Endometrium (tissue), 2 donors: ENCODE measurements around the gene GRXCR2.
"Not testable (repeated sequence)": the region's sequence is repeated elsewhere in the genome, so short reads cannot be mapped to it uniquely, and the experiment has no call there.

Experiments used
- FAIRE-seq: peaks from 2 replicates; lab custom pipeline; 2012; peaks lifted over from hg19 to GRCh38; lab: Jason Lieb, UNC
- donor health status: control.
- donor health status: control.

The GRXCR2 gene

GRCh38 chr5:145872914-145873313, at the start of gene GRXCR2:
Gene GRXCR2 (minus strand): TSS chr5:145873014. CDS start chr5:145872968, 46 bp downstream.
- FAIRE-seq: no peak

- FAIRE-seq: no peak
These were observed 49.2 kb upstream of the GRXCR2 start for GRCh38 chr5:145922059-145922458.

- no peak for FAIRE-seq
These were observed 48.4 kb upstream of the GRXCR2 start for GRCh38 chr5:145921211-145921610.

GRCh38 chr5:145920542-145921210, 47.9 kb upstream of the GRXCR2 start:
- no peak for FAIRE-seq

GRCh38 chr5:145919413-145919812, 46.6 kb upstream of the GRXCR2 start:
- FAIRE-seq: no peak

GRCh38 chr5:145918397-145918796, 45.6 kb upstream of the GRXCR2 start:
- FAIRE-seq: no peak

DNA sequence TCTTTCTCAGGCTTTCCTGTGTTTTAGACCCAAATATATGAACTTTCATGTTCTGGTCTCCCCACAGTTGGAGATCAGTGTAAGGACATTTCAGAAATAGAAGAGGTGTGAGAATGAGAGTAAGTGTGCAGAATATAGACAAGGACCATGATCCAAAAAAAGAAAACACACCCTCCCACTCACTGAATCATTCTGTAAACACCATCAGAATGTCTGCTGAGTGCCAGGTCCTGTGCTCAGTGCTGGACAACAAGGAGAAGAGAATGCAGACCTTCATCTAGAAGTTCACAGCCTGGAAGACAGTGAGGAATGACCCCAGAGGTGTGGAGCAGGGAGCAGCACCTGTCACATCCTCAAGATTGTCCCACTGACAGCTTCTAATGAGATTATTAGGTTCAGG, 44.5 kb upstream of the GRXCR2 start:
- FAIRE-seq: no peak

DNA sequence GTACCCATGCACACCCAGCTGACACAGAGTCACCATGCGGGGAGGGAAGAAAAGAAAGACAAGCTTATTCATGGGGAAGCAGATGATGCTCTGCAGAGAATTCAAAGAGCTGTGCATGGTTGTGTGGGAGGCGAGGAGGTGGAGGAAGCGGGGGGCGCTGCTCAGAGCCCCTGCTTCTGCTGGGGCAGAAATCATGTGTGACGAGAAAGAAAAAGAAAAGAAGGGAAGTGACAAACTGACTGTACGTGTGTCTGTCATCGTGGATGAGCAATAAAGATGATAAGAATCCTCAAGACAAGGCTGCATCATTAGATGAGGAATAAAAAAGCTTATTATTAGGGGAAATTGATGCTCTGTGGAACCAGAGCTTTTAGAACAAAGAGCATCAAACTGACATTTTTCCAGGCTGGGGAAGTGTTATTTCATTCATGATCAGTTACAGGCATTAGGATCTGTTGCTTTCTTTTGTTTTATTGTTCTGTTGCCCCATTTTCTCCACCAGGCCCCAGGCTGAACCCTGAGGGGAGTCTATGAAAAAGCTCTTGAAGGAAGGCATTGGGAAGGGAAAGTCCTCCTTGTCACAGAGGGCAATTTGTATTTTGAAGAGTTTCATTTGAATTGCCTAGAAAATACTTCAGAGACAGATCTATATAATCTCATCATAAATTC, 43.3 kb upstream of the GRXCR2 start:
- FAIRE-seq: no peak

GRCh38 chr5:145913701-145914100, 40.9 kb upstream of the GRXCR2 start:
- no peak for FAIRE-seq

DNA sequence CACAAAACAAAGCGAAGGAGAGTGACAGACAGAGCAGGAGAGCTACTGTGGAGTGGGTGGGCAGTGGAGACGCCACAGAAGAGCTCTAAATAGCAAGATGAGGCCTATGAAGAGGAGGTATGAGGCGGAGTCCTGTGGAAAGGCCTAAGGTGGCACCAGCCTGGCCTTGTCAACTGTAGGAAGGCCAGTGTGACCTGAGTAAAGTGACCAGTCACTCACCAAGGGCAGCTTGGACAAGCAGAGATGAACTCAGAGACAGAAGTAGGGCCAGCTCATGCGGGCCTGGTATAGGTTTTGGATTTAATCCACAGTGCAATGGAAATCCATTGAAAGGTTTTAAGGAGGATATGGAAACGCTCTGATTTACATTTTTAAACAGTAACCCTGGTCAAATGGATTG, 39.8 kb upstream of the GRXCR2 start:
- no peak for FAIRE-seq

- FAIRE-seq: no peak
These were observed 39.2 kb upstream of the GRXCR2 start for GRCh38 chr5:145912019-145912418.

DNA sequence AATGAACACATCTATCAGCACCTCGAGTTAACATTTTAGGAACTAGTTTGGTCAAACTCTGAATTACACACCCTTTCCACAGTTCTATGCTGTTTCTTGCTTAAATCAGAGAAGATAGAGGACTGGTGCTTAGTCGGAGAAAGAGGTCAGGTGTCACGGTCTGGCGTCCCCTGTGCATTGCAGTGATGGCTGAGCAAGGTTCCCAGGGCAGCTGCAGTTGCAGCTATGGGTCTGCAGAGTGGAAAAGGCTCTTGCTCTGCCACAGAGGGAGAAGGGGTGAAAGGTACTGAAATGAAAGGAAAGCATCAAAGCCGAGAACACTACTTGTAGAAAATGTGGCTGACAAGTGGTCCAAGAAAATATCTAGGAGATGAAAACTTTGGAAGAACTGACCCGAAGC, 38.4 kb upstream of the GRXCR2 start:
- FAIRE-seq: no peak

- FAIRE-seq: no peak
These were observed 35.6 kb upstream of the GRXCR2 start for GRCh38 chr5:145908206-145908960.

DNA sequence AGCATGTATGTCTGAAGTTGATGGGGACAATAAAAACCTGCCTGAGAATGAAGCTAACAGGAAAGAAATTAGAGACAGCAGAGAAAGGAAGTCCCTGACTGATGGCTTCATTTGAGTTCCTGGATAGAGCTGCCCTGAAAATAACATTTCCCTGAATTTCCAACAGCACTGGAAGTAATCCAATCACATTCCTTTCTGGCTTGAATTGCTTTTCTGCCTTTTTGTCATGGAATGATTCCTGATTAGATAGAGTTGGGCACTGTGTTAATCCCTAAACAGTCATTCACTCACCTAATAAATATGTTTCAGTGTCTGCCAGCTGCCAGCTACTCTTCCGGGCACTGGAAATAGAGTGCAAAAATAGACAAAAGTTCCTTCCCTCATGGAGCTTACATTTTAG, 33.6 kb upstream of the GRXCR2 start:
- FAIRE-seq: no peak

GRCh38 chr5:145904743-145905142, 31.9 kb upstream of the GRXCR2 start:
- FAIRE-seq: no peak

GRCh38 chr5:145903867-145904266, 31.1 kb upstream of the GRXCR2 start:
- FAIRE-seq: no peak

- FAIRE-seq: no peak
These were observed 30.3 kb upstream of the GRXCR2 start for GRCh38 chr5:145903113-145903512.

DNA sequence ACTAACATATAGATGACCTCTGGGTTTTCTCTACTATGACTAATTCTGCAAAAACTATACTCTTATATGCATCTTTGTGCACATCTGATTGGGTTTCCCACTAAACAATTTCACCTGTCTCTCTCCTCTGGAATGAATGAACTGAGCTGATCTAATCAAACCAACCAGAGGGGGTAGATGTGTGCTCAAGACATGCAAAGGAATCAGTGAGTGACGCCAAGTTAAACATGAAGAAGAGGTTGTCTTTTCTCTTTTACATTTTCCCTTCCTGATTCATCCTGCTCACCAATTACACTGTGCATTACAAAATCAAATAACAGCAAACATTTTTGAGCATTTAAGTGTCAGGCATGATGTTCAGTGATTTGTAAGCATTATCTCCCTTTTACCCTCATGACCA, 29.6 kb upstream of the GRXCR2 start:
- FAIRE-seq: no peak

- no peak for FAIRE-seq
These were observed 25.4 kb upstream of the GRXCR2 start for GRCh38 chr5:145898171-145898570.

DNA sequence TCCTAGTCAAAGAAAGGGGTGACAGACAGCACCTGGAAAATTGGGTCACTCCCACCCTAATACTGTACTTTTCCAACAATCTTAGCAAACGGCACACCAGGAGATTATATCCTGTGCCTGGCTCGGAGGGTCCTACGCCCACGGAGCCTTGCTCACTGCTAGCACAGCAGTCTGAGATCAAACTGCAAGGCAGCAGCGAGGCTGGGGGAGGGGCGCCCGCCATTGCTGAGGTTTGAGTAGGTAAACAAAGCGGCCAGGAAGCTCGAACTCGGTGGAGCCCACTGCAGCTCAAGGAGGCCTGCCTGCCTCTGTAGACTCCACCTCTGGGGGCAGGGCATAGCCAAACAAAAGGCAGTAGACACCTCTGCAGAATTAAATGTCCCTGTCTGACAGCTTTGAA, 18.6 kb upstream of the GRXCR2 start:
- not testable (repeated sequence) for FAIRE-seq

DNA sequence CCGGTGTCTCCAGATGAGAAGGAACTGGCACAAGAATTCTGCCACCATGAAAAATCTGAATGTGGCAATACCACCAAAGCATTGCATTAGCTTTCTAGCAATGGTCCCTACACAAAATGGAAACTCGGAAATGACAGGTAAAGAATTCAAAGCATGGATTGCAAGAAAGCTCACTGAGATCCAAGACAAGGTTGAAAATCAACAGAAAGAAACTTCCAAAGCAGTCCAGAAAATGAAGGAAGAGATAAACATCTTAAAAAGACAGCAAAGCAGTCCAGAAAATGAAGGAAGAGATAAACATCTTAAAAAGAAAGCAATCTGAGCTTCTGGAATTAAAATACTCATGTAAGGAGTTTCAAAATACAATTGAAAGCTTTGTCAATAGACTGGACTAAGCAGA, 16.8 kb upstream of the GRXCR2 start:
- no peak for FAIRE-seq

DNA sequence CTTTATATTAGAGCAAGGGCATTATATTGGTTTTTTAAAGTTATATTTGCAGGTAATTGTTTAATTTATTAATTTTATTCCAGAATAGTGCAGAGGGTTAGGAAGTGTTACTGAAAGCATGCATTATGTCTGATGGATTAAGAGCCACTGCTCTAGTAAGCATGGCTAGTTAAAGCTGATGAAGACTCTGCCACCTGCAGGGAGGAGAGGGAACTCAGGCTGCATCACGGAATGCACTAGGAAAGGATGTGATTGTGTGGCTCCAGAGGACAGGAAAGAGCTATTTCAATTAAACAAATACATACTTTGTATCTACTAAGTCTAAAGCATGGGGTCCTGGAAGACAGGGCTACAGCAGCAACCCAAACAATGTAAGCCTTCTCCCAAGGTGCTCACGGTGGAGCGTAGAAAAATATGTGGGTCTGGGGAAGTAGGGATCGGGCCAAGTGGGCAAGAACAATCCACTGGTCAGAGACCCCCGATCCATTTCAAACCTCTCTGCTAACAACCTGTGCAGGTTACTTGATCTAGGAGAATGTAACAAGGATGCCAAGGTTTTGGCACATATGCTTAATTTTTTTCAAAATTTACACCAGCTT, 15.3 kb upstream of the GRXCR2 start:
- FAIRE-seq: no peak

DNA sequence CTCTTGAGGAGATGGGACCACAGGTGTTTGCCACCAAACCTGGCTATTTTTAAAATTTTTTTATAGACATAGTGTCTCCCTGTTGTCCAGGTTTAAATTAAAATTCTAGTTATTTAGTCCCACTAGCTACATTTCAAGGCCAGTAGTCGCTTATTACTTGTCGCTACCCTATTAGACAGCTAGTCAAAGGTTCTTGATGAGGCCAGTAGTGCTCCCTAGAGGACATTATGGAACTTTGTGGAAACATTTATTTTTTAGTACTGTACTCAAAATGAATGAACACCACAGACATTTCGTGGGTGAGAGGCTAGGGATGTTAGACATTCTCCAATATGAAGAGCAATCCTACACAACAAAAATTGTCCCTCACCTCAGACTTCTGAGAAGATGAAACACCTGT, 14.4 kb upstream of the GRXCR2 start:
- no peak for FAIRE-seq
